ENCODE measurements around the gene POTEG.
"Not testable (repeated sequence)": the region's sequence is repeated elsewhere in the genome, so short reads cannot be mapped to it uniquely, and the experiment has no call there.

The POTEG gene

GRCh38 chr14:19434241-19434640 lies at the start of gene POTEG:
Gene POTEG (minus strand): TSS chr14:19434341. CDS start chr14:19434289, 52 bp downstream.
- H3K4me3 ChIP-seq; H3K36me3 ChIP-seq; H4K20me1 ChIP-seq; H3K27me3 ChIP-seq; H3K4me2 ChIP-seq; H3K9me3 ChIP-seq (replicated peaks in 1 of 11); H3K4me1 ChIP-seq; H3K9ac ChIP-seq; H3K27ac ChIP-seq: not testable (repeated sequence)

GRCh38 chr14:19482093-19482492 lies 48.0 kb upstream of the POTEG start:
- not testable (repeated sequence) for H3K9ac ChIP-seq; H3K36me3 ChIP-seq; H4K20me1 ChIP-seq; H3K27ac ChIP-seq; H3K4me2 ChIP-seq; H3K4me3 ChIP-seq; H3K4me1 ChIP-seq; H3K27me3 ChIP-seq; H3K9me3 ChIP-seq (replicated peaks in 1 of 11)

DNA sequence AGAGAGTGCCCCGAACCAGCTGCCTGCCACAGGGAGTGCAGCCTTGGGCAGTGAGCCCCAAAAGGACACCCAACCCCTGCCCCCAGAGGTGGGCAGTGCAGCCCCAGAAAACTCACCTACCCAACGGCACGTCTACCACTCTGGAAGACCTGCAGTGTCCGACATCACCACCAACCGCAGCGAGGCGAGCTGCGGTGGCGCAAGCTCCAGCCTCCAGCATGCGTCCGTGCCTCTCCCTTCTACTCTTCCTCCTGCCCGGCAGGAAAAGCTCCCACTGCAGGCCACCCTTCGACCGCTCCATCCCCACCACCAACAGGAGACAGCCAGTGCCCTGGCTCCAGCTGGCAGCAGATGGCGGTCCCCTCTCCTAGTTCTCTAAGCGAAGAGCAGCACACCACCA lies 47.3 kb upstream of the POTEG start:
- not testable (repeated sequence) for H3K27ac ChIP-seq; H3K4me2 ChIP-seq; H3K36me3 ChIP-seq; H4K20me1 ChIP-seq; H3K4me1 ChIP-seq; H3K9me3 ChIP-seq (replicated peaks in 1 of 11); H3K27me3 ChIP-seq; H3K4me3 ChIP-seq; H3K9ac ChIP-seq

- not testable (repeated sequence) for H4K20me1 ChIP-seq; H3K27ac ChIP-seq; H3K4me1 ChIP-seq; H3K36me3 ChIP-seq; H3K9ac ChIP-seq; H3K27me3 ChIP-seq; H3K4me3 ChIP-seq; H3K9me3 ChIP-seq (replicated peaks in 1 of 11); H3K4me2 ChIP-seq
Measured at GRCh38 chr14:19480491-19480890, 46.4 kb upstream of the POTEG start.

- not testable (repeated sequence) for H3K36me3 ChIP-seq; H3K4me3 ChIP-seq; H3K4me1 ChIP-seq; H3K9me3 ChIP-seq (replicated peaks in 1 of 11); H4K20me1 ChIP-seq; H3K9ac ChIP-seq; H3K27ac ChIP-seq; H3K4me2 ChIP-seq; H3K27me3 ChIP-seq
Measured at GRCh38 chr14:19445761-19446160, 11.6 kb upstream of the POTEG start.

DNA sequence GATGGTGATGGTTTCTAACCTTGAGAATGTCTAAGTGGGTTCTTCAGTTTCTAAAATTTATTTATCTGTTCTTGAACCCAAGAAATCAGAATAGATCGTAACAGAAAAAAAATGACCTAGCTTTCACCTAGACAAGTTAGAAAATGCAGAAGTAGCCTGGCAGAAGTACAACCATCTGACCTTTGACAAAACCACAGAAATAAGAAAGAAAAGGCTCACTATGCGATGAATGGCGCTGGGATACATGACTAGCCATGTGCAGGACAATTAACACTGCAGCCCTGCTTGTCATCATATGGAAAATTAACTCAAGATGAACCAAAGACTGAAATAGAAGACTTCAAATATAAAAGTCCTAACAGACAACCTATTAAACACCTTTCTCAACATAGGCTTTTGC lies 5.7 kb upstream of the POTEG start:
- not testable (repeated sequence) for H3K36me3 ChIP-seq; H3K4me3 ChIP-seq; H3K4me1 ChIP-seq; H3K27me3 ChIP-seq; H3K9me3 ChIP-seq (replicated peaks in 1 of 11); H3K4me2 ChIP-seq; H3K9ac ChIP-seq; H3K27ac ChIP-seq; H4K20me1 ChIP-seq

DNA sequence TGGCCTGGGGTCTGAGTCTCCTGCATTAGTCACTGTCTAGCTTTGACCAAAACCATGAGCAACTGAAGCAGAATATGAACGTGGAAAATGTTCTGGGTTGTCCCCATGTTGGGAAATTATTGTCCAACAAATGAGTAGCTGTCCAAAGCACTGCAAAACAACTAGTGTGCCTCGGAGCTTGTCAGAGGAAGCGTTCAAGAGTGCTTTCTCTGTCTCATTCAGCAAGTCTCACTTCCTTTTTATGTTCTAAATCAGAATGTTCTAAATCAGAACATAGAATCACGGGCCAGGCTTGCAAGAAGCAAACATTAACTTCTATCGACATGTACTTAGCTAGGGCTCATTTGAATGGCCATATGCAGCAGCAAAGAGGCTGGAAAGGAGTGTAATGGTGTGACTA lies 5.1 kb upstream of the POTEG start:
- not testable (repeated sequence) for H3K27me3 ChIP-seq; H3K4me2 ChIP-seq; H3K4me1 ChIP-seq; H4K20me1 ChIP-seq; H3K4me3 ChIP-seq; H3K9ac ChIP-seq; H3K9me3 ChIP-seq (replicated peaks in 1 of 11); H3K27ac ChIP-seq; H3K36me3 ChIP-seq

DNA sequence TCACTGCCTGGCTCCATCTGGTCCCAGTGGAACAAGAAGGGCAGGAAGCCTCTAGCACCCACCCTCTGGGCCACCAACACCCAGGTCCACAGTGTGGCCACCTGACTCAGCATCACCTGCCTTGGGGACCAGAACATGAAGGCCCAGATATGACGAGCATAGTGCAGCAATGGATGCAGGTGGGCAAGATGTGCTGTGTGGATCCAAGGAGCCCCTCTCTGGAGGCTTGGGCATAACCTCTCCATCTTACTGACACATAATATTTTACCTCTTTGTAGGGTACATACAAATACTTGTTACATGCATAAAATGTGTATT lies 2.9 kb upstream of the POTEG start:
- not testable (repeated sequence) for H3K4me1 ChIP-seq, H3K27ac ChIP-seq, H4K20me1 ChIP-seq

GRCh38 chr14:19436311-19437125 lies 2.4 kb upstream of the POTEG start:
- H3K4me3 ChIP-seq; H4K20me1 ChIP-seq; H3K4me2 ChIP-seq; H3K4me1 ChIP-seq; H3K36me3 ChIP-seq; H3K9me3 ChIP-seq (replicated peaks in 1 of 11); H3K9ac ChIP-seq; H3K27ac ChIP-seq; H3K27me3 ChIP-seq: not testable (repeated sequence)

More for the DNA sequence above, 2.9 kb upstream of the POTEG start:
- not testable (repeated sequence) for H3K9me3 ChIP-seq (replicated peaks in 1 of 11); H3K4me2 ChIP-seq; H3K9ac ChIP-seq; H3K4me3 ChIP-seq; H3K36me3 ChIP-seq; H3K27me3 ChIP-seq

DNA sequence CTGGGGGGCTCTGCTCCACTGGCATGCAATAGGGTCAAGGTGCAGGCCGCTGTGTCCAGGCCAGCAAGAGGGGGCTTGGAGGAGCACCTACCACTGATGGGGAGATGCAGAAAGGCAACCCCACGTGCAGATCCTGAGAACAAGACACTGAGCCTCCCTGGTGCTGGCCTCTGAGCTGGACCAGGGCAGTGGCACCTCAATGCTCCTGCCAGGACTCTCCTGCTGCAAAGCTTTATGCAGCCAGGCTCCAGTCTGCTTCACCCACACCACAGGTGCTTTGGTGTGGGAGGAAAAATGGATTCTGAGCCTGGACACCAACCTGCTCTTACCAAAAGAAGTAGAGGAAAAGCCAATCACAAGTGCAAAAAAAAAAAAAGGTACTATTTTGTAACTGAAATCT lies 1.7 kb upstream of the POTEG start:
- H3K4me2 ChIP-seq; H4K20me1 ChIP-seq; H3K36me3 ChIP-seq; H3K27ac ChIP-seq; H3K4me3 ChIP-seq; H3K4me1 ChIP-seq; H3K9me3 ChIP-seq (replicated peaks in 1 of 11); H3K9ac ChIP-seq; H3K27me3 ChIP-seq: not testable (repeated sequence)

- not testable (repeated sequence) for H3K36me3 ChIP-seq; H3K27ac ChIP-seq; H3K4me3 ChIP-seq; H3K9ac ChIP-seq; H3K9me3 ChIP-seq (replicated peaks in 1 of 11); H4K20me1 ChIP-seq; H3K4me2 ChIP-seq; H3K27me3 ChIP-seq; H3K4me1 ChIP-seq
Measured at GRCh38 chr14:19434891-19435290, 750 bp upstream of the POTEG start.

GRCh38 chr14:19433765-19434164 lies 376 bp downstream of the POTEG start:
- H3K4me1 ChIP-seq; H3K4me2 ChIP-seq; H3K27me3 ChIP-seq; H4K20me1 ChIP-seq; H3K4me3 ChIP-seq; H3K27ac ChIP-seq; H3K9me3 ChIP-seq (replicated peaks in 1 of 11); H3K36me3 ChIP-seq; H3K9ac ChIP-seq: not testable (repeated sequence)

DNA sequence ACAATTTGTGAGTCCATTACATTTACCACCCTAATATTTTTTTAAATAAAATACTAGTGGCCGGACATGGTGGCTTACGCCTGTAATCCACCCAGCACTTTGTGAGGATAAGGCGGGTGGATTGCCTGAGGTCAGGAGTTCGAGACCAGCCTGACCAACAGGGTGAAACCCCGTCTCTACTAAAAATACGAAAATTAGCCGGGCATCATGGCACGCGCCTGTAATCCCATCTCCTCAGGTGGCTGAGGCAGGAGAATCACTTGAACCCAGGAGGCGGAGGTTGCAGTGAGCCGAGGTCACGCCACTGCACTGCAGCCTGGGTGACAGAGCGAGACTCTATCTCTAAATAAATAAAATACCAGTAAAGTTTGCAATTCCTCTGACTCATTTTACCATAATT lies 25.6 kb downstream of the POTEG start:
- H3K9ac ChIP-seq; H3K27me3 ChIP-seq; H3K27ac ChIP-seq; H3K4me3 ChIP-seq; H3K4me2 ChIP-seq; H3K36me3 ChIP-seq; H3K9me3 ChIP-seq (replicated peaks in 1 of 11); H4K20me1 ChIP-seq; H3K4me1 ChIP-seq: not testable (repeated sequence)

- not testable (repeated sequence) for H3K4me1 ChIP-seq; H3K27me3 ChIP-seq; H3K9ac ChIP-seq; H3K36me3 ChIP-seq; H3K4me2 ChIP-seq; H4K20me1 ChIP-seq; H3K4me3 ChIP-seq; H3K27ac ChIP-seq; H3K9me3 ChIP-seq (replicated peaks in 1 of 11)
Measured at GRCh38 chr14:19402097-19402496, 32.0 kb downstream of the POTEG start.

GRCh38 chr14:19394727-19395126 lies 39.4 kb downstream of the POTEG start:
- H3K27me3 ChIP-seq; H3K4me2 ChIP-seq; H4K20me1 ChIP-seq; H3K9me3 ChIP-seq (replicated peaks in 1 of 11); H3K4me3 ChIP-seq; H3K27ac ChIP-seq; H3K9ac ChIP-seq; H3K4me1 ChIP-seq; H3K36me3 ChIP-seq: not testable (repeated sequence)
